HG03139 (cell line): ENCODE data around the gene ZNF775.
"Not testable (repeated sequence)": the region's sequence is repeated elsewhere in the genome, so short reads cannot be mapped to it uniquely, and the experiment has no call there.

Experiments used
- ATAC-seq: cut with Tn5 transposase; IDR thresholded peaks from one replicate; pipeline ENCODE4 v1.9.1; 2021; ENCODE audit not compliant: unreplicated experiment

Gene ZNF775

DNA sequence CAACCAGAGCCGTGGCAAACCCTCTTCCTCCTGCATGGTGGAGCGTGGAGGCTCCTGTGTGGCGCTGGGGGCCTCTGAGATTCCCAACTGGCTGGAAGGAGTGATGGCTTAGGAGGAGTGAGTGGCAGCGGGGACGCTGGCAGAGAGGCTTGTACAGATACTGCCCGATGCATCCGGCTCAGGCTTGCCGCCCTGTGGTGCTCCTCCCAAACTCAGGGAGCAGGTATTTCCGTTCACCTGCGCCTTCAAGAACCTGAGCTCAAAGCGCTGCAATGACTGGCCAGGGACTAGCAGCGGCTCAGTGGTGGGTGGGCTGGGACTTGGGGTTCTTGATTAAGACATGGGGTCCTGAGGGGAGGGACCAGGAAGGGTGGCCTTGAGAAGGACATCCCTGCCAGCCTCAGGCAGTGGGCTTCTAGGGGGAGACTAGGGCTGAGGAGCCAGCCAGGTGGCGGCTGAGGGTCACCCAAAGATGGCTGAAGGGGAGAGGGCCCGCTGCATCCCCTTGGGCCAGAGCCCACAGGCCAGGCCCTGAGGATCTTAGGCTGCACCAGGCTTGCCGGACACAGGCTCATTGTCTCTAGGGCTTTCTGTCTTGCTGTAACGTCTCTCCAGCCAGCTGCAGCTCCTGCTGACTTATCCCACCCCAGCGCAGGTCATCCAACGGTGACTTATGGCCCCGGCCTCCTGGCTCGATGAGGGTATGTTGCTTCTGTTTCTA, 3.2 kb downstream of the ZNF775 start:
- ATAC-seq: no peak

DNA sequence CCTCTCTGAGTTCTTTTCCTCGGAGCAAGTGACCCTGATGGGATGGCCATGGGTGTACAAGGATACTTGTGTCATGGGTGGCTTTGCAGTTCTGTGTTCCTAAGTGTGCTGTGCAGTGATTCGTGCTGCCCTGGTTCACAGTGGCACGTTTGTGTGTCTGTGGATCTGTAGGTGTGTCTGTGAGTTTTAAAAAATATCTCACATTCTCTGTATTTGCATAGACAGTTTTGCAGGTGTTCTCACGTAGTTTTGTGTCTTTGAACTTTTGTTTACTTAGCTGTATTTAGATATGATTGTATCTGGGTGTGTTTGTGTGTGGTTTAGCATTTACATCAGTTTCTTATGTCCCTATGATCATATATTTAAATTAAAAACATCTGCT, 3.7 kb downstream of the ZNF775 start:
- no peak for ATAC-seq

DNA sequence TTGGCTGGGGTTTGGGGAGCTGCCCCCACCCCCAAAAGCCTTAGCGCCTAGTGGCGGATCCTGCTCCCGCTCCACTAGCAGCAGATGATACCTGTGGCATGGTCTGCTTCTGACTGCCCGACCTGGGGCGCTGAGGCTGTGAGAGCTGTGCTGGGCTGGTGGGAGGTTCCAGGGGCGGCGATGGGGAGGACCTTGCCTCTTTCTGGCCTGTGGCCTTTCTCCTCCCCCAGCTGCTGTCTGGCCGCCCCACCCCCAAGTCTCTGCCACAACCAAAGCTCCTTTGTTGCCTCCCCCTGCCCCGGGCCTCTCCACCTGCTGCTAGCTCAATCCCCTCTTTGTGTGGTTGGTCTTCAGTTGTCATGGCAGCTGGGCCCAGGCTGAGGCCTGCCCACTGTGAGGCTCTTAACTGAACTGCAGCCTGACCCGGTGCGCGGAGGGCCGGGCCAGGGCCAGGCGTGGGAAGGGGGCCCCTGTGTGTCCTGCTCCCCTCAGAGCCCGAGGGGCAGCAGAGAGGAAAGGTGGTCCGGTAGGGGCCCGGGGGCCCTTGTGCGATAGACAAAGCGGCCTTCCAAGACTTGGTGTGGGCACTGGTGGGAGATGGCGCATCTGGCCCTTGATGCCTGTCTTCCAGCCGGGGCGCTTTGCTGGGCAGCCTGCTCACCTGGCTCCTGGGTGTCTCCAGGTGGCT, 4.7 kb downstream of the ZNF775 start:
- ATAC-seq: no peak

DNA sequence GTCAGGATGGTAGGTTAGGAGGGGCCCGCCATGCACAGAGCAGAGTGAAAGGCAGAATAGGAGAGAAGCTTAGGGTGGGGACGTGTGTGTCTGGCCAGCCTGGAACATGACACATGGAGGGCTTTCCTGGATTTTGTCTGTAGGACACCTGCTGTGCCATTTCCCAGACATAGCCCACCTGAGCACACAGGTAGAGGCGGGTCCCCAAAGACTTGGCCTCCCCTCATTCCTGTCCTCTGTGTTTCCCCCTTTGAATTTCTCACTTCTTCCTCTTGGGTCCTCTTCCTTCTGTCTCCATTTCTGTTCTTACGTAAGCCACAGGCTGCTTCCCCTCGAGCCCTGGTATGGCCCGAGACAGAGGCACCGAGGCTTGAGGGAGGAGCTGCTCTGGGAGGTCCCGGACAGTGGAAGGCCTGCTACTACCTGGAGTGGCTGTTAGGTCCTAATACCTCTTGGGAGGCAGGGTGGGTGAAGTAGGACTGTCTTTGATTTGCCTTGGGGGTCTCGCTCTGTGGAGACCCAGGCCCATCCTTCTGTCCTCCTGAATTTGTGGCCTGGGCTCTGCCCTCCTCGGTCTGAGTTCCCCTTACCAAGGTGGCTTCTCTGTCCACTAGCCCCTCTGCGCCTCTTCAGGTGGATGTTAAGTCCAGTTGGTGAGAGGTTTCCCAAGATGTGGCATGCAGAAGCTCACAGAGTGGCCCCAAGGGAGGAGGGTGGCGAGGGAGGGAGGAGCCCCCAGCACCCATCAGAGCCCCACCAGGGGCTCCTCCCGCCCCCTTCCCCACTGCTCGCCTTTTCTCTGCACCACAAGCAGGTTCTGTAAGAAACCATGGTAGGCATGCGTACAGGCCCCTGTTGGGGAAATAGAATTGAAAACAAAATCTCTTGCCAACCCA, 5.5 kb downstream of the ZNF775 start:
- ATAC-seq: no peak

DNA sequence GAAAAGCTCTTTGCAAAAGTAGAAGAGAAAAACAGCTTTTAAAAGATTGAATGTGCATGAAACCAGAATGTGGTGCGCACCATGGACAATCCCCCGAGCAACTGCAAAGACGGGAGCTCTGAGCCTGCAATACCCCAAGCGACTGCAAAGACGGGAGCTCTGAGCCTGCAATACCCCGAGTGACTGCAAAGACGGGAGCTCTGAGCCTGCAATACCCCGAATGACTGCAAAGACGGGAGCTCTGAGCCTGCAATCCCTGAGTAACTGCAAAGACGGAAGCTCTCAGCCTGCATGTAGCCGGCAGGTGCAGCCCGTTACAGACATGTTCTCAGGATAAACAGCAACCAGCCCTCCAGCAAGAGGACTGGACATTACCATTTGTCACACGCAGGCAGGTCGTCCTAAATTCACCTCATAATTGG, 6.2 kb downstream of the ZNF775 start:
- ATAC-seq: no peak

DNA sequence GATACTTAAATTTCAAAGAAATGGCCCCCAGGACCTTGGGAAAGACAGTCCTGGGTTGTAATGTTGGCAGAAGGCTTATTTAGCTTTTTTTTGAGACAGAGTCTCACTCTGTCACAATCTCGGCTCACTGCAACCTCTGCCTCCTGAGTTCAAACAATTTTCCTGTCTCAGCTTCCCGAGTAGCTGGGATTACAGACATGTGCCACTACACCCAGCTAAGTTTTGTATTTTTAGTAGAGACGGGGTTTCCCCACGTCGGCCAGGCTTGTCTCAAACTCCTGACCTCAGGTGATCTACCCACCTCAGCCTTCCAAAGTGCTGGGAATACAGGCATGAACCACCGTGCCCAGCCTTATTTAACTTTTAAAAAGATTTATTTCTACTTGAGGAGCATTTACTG, 6.8 kb downstream of the ZNF775 start:
- not testable (repeated sequence) for ATAC-seq

DNA sequence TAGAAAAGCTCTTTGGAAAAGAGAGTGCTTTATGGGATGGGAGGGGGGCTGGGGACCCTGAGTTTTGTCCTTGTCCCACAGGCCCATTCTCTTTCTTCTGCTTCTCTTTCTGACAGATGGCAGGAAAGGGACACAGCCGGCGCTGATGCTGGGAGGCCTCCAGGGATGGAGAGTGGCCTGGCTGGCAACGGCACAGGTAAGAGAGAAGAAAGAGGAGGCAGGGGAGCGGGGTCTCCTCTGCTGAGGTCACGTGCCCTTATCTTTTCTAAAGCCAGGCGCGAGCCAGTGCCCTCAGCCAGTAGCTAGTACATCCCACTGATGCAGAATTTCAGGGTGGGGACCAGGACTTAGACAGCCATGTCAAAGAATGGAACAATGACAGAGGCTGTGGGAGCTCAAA, 9.2 kb downstream of the ZNF775 start:
- no peak for ATAC-seq

DNA sequence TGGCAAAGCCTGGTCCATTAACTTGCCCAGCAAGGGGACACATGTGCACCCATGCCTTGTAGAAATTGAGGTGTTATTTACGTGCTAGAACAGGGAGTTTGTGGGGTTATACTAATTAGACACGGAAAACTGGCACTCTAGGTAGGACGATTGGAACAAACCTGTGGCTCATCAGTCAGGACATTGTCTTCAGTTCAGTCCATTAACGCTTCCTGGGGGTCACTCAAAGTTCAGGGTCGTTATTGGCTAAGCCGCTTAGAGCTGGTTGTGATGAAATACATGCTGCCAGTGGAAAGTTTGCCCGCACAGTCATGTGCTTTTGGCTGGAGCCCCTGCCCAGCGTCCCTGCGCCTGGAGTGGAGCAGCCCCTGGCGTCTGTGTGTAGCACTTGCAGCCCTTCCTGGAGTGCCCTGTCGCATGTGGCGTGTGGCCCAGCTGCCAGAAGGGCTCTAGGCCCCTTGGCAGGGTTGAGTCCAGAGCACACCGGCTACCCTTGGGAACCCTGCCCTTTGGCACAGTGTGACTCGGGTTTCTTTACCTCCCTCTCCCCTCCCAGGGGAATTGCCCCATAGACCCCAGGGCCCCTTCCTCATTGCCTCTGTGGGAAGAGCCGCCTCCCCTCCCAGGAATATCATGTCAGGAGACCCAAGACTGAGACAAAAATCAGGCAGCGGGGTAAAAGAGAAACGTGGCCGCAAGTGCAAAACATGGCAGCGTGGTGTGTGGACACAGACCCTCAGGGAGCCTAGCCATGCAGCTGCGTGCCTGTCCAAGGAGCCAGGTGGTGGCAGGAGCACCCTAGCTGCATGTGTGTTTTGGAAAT, 9.8 kb downstream of the ZNF775 start:
- ATAC-seq: no peak

DNA sequence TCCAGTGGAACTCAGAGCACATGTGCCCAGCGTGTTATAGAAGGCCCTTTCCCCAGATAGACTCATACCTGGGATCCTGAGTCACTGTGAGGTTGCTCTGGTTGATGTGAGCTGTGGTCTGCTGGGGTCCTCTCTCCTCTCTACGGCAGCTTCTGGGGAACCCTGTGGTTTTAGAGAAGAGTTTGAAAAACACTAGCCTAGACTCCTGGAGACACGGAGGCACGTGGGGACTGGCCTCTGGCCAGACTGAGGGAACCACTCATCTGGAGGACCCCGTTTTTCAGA, 10.3 kb downstream of the ZNF775 start:
- ATAC-seq: no peak

DNA sequence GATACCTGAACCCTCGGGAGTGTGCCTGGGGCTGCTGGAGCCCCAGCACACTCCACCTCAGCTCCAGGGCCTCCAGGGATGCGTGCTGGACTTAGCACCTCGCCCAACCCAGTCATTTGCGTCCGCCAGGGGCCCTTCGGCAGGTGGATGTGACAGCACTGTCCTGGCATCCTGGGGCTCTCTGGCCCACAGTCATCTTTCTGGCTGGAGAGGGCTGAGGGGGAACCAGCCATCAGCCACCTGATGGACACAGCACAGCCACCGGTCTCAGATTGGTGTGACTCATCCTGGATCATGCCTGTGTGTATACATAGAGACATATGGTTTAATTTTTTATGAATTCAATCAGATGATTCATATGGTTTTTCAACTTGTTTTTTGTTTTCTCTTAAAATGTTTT, 11.1 kb downstream of the ZNF775 start:
- ATAC-seq: no peak

DNA sequence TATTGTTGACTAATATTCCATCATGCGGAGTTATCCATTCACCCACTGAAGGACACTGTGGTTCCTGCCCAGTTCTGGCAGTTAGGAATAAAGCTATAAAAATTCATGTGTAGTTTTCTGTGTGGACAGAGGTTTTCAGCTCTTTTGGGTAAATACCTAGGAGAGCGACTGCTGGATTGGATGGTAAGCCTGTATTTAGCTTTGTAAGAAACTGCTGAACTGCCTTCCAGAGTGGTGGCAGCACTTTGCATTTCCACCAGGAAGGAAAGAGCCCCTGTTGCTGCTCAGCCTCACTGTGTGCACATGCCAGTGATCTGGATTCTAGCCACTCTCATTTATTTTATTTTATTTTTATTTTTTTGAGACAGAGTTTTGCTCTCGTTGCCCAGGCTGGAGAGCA, 14.2 kb downstream of the ZNF775 start:
- no peak for ATAC-seq

DNA sequence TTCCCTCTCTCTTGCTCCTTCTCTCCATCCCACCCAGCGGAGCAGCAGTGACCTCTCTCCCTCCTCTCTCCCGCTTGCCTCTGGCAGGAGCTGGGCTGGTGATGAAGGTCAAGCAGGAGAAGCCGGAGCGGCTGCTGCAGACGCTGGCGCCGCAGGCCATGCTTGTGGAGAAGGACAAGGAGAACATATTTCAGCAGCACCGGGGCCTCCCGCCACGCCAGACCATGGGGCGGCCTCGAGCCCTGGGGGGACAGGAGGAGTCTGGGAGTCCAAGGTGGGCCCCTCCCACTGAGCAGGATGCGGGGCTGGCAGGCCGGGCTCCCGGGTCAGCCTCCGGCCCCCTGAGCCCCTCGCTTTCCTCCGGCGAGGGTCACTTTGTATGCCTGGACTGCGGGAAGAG, 17.3 kb downstream of the ZNF775 start:
- no peak for ATAC-seq

DNA sequence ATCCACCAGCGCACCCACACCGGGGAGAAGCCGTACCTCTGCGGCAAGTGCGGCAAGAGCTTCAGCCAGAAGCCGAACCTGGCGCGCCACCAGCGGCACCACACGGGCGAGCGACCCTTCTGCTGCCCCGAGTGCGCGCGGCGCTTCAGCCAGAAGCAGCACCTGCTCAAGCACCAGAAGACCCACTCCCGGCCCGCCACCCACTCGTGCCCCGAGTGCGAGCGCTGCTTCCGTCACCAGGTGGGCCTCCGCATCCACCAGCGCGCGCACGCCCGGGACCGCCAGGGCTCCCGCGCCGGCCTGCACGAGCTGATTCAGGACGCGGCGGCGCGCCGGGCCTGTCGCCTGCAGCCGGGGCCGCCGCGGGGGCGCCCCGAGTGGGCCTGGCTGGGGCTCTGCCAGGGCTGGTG, 17.7 kb downstream of the ZNF775 start:
- no peak for ATAC-seq

DNA sequence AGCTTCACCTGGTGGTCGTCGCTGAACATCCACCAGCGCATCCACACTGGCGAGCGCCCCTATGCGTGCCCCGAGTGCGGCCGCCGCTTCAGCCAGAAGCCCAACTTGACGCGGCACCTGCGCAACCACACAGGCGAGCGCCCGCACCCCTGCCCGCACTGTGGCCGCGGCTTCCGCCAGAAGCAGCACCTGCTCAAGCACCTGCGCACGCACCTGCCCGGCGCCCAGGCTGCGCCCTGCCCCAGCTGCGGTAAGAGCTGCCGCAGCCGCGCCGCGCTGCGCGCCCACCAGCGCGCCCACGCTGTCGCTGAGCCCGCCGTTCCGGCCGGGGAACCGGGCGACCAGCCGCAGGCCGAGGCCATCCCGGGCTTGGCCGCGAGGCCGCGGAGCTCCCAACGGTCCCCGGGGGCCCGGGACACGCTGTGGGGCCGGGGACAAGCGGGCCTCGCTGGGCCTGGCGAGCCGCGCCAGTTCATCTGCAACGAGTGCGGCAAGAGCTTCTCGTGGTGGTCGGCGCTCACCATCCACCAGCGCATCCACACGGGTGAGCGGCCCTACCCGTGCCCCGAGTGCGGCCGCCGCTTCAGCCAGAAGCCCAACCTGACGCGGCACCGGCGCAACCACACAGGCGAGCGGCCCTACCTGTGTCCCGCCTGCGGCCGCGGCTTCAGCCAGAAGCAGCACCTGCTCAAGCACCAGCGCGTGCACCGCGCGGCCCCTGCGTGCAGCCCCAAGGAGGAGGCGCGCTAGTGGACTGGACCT, 18.4 kb downstream of the ZNF775 start:
- no peak for ATAC-seq

DNA sequence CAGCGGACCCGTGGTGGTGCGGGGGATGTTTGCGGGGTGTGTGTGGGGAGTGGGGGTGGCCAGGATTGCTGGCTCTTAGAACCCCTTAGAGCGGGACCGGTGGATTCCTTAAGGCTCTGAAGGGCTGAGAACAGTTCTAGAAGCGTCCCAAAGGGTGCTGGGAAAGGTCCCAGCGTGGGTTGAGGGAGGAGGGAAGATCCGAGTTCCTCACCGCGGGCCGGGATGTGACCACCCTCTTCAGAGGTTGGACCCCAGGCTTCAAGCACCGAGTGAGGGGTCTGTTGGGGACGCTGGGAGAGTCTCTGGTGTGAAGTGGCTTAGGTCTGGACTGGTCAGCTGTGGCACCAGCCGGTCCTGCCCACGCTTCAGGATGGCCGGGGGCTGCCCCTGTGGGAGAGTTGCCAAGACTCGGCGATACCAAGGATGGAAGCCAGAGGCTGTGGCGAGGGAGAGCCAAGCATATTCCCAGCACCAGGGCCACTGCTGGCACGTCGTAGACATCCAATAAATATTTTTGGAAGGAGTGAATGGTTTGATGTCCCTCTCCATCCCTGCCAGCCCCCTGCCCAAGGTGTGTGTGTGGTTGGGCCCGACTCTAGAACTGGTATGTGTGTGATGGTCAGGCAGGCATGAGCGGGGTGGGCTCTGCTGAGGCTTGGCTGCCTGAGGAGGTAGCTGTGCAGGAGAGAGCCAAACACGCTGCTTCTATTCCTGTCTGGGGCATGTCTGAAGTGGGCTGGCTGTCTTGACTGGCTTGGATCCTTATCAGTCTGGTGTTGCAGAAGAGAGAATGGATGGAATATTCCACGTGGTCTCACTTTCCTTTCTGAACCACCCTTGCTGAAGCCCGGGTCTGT, 19.2 kb downstream of the ZNF775 start:
- no peak for ATAC-seq

DNA sequence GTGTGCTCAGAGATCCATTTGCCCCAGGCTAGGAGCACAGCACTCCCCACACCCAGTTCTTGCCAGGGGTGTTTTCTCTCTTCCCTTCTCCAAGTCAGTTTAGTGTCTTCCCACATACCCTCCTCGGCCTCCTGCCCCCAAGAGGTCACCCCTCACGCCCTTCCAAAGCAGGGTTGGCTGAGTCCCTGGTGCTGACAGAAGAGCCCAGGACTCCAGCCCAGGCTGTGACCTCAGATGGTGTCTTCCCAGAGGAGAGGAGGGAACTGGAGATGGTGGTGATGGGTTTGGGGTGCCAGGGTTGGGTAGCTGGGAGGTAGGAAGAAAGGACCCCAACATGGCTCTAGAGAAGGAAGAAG, 19.8 kb downstream of the ZNF775 start:
- ATAC-seq: no peak

DNA sequence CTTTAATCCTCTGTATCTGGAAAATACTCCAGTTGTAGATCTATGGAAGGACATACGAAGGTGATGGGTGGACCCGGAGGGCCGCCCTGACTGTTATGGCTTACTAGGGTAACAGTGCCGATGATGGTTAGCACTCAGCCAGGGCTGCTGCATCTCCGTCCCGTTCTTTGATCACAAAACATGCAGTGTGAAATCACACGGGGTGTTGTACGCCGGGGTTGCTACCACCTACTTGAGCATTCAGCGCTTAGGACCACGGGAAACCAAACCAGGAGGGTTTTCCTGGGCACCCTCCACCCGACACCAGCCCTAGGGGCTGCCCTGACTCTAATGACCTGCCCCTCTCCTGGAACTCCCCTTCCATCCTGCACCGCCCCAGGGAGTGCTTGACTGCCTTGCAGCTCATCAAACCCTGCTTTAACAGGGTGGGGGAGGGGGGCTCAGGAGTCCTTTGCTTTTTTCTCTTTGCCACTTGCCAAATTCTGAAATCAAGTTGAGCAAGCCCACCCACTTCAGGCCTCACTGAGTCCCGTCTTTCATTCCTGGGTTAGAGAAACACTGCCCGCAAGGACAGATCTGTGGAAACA, 20.4 kb downstream of the ZNF775 start:
- ATAC-seq: no peak

DNA sequence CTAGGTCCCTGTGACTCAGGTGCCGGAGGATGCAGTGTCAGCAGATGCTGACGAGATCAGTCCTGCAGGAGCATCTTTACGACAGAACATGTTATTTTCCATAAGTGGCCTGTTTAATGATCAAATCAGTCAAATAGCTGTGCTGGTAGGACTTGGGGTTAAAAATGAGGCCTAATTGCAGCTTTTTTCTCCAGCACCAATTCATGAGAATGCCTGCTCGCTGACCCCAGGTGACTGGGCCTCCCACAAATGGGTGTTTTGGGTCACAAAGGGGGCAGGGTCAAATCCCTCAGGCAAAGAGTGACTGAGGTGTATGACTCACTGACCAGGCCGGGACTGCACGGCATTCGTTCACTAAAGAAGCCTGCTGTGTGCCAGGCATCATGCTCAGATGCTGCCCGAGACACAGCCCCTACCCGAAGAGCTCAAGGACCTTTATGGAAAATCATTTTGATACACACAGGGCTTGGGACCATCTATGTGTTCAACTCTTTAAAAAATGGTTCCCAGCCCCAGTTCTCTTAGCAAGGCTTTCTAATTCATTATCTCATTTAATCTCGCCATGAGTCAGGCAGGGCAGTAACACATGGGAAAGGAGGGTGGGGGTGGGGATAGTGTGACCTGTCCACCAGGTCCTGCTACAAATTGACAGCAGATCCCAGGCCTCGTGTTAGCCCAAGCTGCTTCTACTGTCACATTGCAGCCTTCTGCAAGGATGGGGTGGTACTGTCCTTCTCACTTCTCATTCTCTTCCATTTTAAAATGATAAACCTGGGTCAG, 21.1 kb downstream of the ZNF775 start:
- ATAC-seq: no peak
